ENCODE measurements around the gene PIM3.
A peak's percentile ranks its signal among the peaks of the same experiment; 100 is the strongest.

PIM3 gene

DNA sequence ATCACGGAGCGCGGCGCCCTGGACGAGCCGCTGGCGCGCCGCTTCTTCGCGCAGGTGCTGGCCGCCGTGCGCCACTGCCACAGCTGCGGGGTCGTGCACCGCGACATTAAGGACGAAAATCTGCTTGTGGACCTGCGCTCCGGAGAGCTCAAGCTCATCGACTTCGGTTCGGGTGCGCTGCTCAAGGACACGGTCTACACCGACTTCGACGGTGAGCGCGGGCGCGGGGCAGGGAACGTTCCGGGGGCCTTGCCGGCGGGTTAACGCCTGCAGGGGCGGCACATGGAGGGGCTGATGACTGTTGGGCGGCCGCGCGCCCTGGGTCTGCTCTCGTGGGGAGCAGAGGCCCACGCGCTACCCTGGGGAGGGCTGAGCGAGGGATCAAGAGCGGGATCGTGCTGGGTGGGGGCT lies 1.0 kb downstream of the PIM3 start:
- Histone ChIP-seq H3K36me3 (ENCODE audit: low read length) (no peaks in the 10 kb centered on the region; the same call in 1 of the 2 replicates), H3K9me2 (replicated peaks; ENCODE audit: insufficient read depth, low read length) (no peaks in the 10 kb centered on the region), H2AFZ (ENCODE audit: low read depth, low read length, severe bottlenecking) (no peak overlapping the region), H3K9me3 (ENCODE audit: insufficient read depth, low read length) (no peaks in the 10 kb centered on the region), H3K79me2 (ENCODE audit: insufficient read depth, low read length) (peaks cover 31% of the 10 kb centered on the region), H3K4me2 (ENCODE audit: low read depth, low read length, poor library complexity, severe bottlenecking) (peak overlapping the region; percentile 87), H3K27ac (ENCODE audit: low read depth, low read length) (peak overlapping the region; percentile 83), H3K4me3 (ENCODE audit: insufficient read depth, low read length, poor library complexity, severe bottlenecking) (peak overlapping the region; percentile 88), H3F3A (ENCODE audit: insufficient read depth) (0 out of 2 replicates have a peak, but pooled peaks cover 4% of the 10 kb centered on the region), H3K27me3 (ENCODE audit: low read length) (no peaks in the 10 kb centered on the region), H4K20me1 (ENCODE audit: low read depth, low read length) (peaks cover 3% of the 10 kb centered on the region; the same call in 1 of the 2 replicates), H3K9ac (ENCODE audit: low read length) (peak overlapping the region; percentile 86)
- TF ChIP-seq EZH2phosphoT487 (conservative IDR thresholded peaks at IDR 0.05; ENCODE audit: low read length), result no peak
- TF ChIP-seq, protein P1, sequence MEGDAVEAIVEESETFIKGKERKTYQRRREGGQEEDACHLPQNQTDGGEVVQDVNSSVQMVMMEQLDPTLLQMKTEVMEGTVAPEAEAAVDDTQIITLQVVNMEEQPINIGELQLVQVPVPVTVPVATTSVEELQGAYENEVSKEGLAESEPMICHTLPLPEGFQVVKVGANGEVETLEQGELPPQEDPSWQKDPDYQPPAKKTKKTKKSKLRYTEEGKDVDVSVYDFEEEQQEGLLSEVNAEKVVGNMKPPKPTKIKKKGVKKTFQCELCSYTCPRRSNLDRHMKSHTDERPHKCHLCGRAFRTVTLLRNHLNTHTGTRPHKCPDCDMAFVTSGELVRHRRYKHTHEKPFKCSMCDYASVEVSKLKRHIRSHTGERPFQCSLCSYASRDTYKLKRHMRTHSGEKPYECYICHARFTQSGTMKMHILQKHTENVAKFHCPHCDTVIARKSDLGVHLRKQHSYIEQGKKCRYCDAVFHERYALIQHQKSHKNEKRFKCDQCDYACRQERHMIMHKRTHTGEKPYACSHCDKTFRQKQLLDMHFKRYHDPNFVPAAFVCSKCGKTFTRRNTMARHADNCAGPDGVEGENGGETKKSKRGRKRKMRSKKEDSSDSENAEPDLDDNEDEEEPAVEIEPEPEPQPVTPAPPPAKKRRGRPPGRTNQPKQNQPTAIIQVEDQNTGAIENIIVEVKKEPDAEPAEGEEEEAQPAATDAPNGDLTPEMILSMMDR (IDR thresholded peaks at IDR 0.05; ENCODE audit: insufficient read depth, low read length, poor library complexity, severe bottlenecking), result no peak

DNA sequence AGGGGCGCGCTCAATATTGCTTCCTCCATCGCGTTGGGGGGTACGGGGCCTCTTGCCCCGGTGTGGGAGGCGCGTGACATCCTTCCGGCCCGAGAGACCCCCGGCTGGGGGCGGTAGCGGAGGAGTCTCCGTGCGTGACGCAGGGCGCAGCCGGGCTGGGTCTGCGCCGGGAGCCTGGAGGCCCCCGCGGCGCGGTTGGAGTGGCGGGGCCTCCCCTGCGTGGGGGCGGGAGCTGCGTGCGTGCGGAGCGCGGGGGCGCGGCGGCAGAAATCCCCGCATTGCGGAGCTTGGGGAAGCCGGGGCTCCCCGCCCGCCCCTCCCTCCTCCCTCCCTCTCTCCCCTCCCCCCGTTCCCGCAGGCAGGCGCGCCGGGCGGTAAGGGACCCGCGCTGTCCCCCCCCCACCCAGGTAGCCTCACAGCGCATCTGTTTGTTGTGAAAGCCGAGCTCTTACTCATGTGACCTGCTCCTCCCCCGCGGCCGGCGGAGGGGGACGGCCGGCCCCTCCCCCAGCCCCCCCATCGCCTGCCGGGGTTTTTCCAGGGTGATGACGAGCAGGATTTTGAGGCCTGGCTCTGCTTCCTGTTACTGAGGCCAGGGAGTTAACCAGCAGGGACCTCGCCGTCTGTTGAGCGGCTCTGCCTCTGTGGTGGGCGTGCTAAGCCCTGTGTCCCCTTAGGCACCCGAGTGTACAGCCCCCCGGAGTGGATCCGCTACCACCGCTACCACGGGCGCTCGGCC lies 1.6 kb downstream of the PIM3 start:
- peaks cover 31% of the 10 kb centered on the region for H3K79me2 ChIP-seq (ENCODE audit: insufficient read depth, low read length)
- peak overlapping the region; percentile 88 for H3K4me3 ChIP-seq (ENCODE audit: insufficient read depth, low read length, poor library complexity, severe bottlenecking)
- TF ChIP-seq EZH2phosphoT487 (conservative IDR thresholded peaks at IDR 0.05; ENCODE audit: low read length), result no peak
- TF ChIP-seq, protein P1 (IDR thresholded peaks at IDR 0.05; ENCODE audit: insufficient read depth, low read length, poor library complexity, severe bottlenecking), result no peak
- H2AFZ ChIP-seq (ENCODE audit: low read depth, low read length, severe bottlenecking), result no peak overlapping the region
- no peaks in the 10 kb centered on the region for H3K9me3 ChIP-seq (ENCODE audit: insufficient read depth, low read length)
- H3F3A ChIP-seq (ENCODE audit: insufficient read depth), result 0 out of 2 replicates have a peak, but pooled peaks cover 4% of the 10 kb centered on the region
- peaks cover 3% of the 10 kb centered on the region; the same call in 1 of the 2 replicates for H4K20me1 ChIP-seq (ENCODE audit: low read depth, low read length)
- H3K4me2 ChIP-seq (ENCODE audit: low read depth, low read length, poor library complexity, severe bottlenecking), result peak overlapping the region; percentile 87
- no peaks in the 10 kb centered on the region for H3K27me3 ChIP-seq (ENCODE audit: low read length)
- H3K9me2 ChIP-seq (replicated peaks; ENCODE audit: insufficient read depth, low read length), result no peaks in the 10 kb centered on the region
- peak overlapping the region; percentile 83 for H3K27ac ChIP-seq (ENCODE audit: low read depth, low read length)
- H3K9ac ChIP-seq (ENCODE audit: low read length), result peak overlapping the region; percentile 86
- H3K36me3 ChIP-seq (ENCODE audit: low read length), result no peaks in the 10 kb centered on the region; the same call in 1 of the 2 replicates

DNA sequence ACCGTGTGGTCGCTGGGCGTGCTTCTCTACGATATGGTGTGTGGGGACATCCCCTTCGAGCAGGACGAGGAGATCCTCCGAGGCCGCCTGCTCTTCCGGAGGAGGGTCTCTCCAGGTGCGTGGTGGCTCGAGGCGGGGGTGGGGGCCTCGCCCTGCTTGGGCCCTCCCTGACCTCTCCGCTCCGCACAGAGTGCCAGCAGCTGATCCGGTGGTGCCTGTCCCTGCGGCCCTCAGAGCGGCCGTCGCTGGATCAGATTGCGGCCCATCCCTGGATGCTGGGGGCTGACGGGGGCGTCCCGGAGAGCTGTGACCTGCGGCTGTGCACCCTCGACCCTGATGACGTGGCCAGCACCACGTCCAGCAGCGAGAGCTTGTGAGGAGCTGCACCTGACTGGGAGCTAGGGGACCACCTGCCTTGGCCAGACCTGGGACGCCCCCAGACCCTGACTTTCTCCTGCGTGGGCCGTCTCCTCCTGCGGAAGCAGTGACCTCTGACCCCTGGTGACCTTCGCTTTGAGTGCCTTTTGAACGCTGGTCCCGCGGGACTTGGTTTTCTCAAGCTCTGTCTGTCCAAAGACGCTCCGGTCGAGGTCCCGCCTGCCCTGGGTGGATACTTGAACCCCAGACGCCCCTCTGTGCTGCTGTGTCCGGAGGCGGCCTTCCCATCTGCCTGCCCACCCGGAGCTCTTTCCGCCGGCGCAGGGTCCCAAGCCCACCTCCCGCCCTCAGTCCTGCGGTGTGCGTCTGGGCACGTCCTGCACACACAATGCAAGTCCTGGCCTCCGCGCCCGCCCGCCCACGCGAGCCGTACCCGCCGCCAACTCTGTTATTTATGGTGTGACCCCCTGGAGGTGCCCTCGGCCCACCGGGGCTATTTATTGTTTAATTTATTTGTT lies 2.4 kb downstream of the PIM3 start:
- TF ChIP-seq, protein P1 (IDR thresholded peaks at IDR 0.05; ENCODE audit: insufficient read depth, low read length, poor library complexity, severe bottlenecking), result no peak
- no peak for TF ChIP-seq EZH2phosphoT487 (conservative IDR thresholded peaks at IDR 0.05; ENCODE audit: low read length)
- H3K9me3 ChIP-seq (ENCODE audit: insufficient read depth, low read length), result no peaks in the 10 kb centered on the region
- no peak overlapping the region for H3K4me3 ChIP-seq (ENCODE audit: insufficient read depth, low read length, poor library complexity, severe bottlenecking)
- H3F3A ChIP-seq (ENCODE audit: insufficient read depth), result 0 out of 2 replicates have a peak, but pooled peaks cover 4% of the 10 kb centered on the region
- H3K36me3 ChIP-seq (ENCODE audit: low read length), result no peaks in the 10 kb centered on the region; the same call in 1 of the 2 replicates
- no peak overlapping the region for H2AFZ ChIP-seq (ENCODE audit: low read depth, low read length, severe bottlenecking)
- H3K9me2 ChIP-seq (replicated peaks; ENCODE audit: insufficient read depth, low read length), result no peaks in the 10 kb centered on the region
- H3K9ac ChIP-seq (ENCODE audit: low read length), result 0 out of 2 replicates have a peak overlapping the region, but pooled peaks have one; percentile 86
- H4K20me1 ChIP-seq (ENCODE audit: low read depth, low read length), result peaks cover 3% of the 10 kb centered on the region; the same call in 1 of the 2 replicates
- peak overlapping the region; percentile 87 for H3K4me2 ChIP-seq (ENCODE audit: low read depth, low read length, poor library complexity, severe bottlenecking)
- no peaks in the 10 kb centered on the region for H3K27me3 ChIP-seq (ENCODE audit: low read length)
- no peak overlapping the region for H3K27ac ChIP-seq (ENCODE audit: low read depth, low read length)
- H3K79me2 ChIP-seq (ENCODE audit: insufficient read depth, low read length), result peaks cover 31% of the 10 kb centered on the region

All from SU-DHL-6 (cell line).